HG03520 (cell line): Measurements from ENCODE around the gene SLC25A6.
"Not testable (repeated sequence)": the region's sequence is repeated elsewhere in the genome, so short reads cannot be mapped to it uniquely, and the experiment has no call there.

Experiments used
- ATAC-seq: cut with Tn5 transposase; IDR thresholded peaks from one replicate; pipeline ENCODE4 v1.9.1; 2021; ENCODE audit warnings: mild to moderate bottlenecking, moderate library complexity; ENCODE audit not compliant: unreplicated experiment

Gene SLC25A6

DNA sequence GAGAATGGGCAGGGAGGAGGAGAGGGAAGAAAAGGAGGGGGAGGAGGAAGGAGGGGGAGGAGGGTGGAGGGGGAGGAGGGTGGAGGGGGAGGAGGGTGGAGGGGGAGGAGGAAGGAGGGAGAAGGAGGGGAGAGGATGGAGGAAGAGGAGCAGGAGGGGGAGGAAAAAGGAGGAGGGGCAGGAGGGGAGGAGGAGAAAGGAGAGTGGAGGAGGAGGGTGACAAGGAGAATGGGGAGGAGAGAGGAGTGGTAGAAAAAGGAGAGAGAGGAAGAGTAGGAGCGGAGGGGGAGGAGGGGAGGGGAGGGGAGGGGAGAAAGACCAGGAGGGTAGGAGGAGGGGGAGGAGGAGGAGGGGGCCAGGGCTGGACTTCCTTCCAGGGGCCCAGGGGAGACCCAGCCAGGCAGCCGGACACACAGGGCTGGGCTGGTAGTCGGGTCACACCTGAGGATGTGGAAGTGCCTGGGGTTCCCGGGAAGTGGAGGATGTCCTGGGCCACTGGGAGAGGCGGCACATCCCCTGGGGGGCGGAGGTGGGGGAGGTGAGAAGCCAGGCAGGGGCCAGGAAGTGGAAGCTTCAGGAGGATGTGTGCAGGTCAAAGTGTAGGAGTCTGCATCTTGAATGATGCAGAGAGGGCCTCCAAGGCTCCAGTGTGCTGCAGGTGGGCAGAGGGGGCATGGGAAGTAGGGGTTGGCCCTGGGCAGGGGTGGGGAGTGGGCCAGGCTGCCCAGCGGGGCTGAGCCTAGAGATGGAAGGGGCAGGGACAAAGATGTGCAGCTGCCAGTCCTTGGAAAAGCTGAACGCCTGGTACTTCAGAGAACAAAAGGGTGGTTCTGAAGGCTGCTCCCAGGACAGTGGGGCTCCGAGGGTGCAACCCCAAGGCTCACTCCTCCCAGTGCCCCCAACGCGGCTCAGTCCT, 36.5 kb downstream of the SLC25A6 start:
- ATAC-seq = no peak

- no peak for ATAC-seq
These were observed 37.6 kb downstream of the SLC25A6 start for GRCh38 chrX:1354036-1355019.

- ATAC-seq = no peak
These were observed 39.8 kb downstream of the SLC25A6 start for GRCh38 chrX:1351981-1352714.

DNA sequence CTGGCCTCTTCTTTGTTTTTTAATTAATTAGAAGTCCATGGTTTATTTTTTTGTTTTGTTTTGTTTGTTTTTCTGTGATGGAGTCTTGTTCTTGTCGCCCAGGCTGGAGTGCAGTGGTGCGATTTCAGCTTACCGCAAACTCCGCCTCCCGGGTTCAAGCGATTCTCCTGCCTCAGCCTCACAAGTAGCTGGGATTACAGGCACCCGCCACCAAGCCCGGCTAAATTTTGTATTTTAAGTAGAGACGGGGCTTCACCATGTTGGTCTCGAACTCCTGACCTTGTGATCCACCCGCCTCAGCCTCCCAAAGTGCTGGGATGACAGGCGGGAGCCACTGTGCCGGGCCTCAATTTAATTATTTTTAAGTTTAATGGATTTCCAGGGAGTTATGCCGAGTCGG, 42.3 kb downstream of the SLC25A6 start:
- not testable (repeated sequence) for ATAC-seq

DNA sequence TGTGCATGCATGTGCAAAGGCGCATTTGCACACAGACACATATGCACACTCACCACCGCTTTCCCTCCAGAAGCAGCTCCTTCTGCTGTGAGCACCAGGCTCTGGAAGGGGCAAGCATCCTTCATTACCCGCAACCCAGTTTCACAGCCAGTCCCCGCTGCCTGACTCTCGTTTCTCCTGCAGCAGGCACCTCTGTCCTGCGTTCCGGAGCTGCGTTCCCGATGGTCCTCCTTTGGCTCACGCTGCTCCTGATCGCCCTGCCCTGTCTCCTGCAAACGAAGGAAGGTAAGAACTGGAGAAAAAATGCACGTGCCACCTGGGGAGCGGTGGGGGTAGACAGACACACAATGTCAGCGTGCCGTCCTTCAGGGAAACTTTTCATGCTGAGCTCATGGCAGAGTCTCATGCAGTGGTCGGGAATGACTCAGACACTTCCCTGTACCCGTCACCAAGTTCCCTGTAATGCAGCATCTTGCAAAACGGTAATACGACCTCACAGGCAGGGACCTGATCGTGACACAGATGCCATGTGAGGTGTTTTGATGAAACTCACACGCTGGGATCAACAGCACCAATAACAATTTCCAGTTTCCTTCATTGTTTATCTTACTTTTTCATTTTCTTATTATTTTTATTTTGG, 50.2 kb downstream of the SLC25A6 start:
- ATAC-seq = no peak

GRCh38 chrX:1336948-1337779, 54.7 kb downstream of the SLC25A6 start:
- no peak for ATAC-seq

GRCh38 chrX:1336331-1336943, 55.5 kb downstream of the SLC25A6 start, which contains the start of gene IL3RA:
TSS of gene IL3RA (plus strand) at chrX:1336785. CDS start at chrX:1341766, 4,981 bp downstream.
- no peak for ATAC-seq
